ENCODE data around the gene SERINC5. TPM values are rescaled to one million over a fixed set of nuclear protein-coding genes. Genes with fewer than 3 reads are reported as not detected.

The SERINC5 gene
- total RNA-seq, 4 donors from 2014 or later: 19.5 to 32.8 (median 25.6) TPM

DNA sequence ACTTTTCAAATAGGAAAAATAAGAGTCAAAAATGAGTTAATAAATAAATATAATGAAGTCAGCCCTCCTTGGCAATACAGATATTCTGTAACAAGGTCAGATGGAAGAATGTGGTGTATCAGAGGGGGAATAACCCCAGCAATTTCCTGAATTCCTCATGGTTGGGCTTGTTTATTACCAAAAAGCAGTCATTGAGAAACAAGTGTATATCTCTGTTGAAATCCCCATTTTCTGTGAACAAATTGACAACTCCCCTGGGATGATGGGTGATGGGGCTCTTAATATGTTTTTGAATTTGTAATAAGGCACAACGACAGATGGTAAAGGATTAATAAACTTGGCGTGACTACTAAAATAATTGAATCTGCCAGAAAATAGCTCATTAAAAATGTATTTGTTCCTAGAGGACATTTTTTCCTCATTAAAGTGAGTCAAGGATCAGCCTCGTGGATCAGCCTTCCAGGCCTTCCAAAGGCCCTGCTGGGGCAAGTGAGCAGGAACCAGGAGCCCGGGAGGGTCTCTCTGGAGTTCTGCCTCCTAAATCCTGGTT, 186.5 kb downstream of the SERINC5 start:
- ATAC-seq (ENCODE audit: low FRiP score) (peak; percentile 32), DNase-seq (ENCODE audit: low spot score) (no peak)
- TF ChIP-seq, protein P1, sequence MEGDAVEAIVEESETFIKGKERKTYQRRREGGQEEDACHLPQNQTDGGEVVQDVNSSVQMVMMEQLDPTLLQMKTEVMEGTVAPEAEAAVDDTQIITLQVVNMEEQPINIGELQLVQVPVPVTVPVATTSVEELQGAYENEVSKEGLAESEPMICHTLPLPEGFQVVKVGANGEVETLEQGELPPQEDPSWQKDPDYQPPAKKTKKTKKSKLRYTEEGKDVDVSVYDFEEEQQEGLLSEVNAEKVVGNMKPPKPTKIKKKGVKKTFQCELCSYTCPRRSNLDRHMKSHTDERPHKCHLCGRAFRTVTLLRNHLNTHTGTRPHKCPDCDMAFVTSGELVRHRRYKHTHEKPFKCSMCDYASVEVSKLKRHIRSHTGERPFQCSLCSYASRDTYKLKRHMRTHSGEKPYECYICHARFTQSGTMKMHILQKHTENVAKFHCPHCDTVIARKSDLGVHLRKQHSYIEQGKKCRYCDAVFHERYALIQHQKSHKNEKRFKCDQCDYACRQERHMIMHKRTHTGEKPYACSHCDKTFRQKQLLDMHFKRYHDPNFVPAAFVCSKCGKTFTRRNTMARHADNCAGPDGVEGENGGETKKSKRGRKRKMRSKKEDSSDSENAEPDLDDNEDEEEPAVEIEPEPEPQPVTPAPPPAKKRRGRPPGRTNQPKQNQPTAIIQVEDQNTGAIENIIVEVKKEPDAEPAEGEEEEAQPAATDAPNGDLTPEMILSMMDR (IDR thresholded peaks at IDR 0.05): no peak

DNA sequence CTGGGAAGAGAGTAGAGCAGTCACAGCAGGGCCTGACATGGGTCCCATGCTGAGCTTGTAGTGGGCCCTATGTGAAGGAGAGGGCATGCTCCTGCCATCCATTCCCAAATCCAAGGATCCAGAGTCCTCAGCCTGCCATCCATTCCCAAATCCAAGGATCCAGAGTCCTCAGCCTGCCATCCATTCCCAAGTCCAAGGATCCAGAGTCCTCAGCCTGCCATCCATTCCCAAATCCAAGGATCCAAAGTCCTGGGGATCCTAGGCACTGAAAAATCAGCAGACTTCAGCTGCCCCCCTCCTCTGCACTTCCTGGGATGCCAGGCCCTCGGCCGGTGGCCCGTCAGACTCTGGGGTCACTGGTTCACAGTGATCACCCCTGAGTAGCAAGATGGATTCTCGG, 187.1 kb downstream of the SERINC5 start:
- DNase-seq (ENCODE audit: low spot score) (no peak), ATAC-seq (ENCODE audit: low FRiP score) (no peak)
- TF ChIP-seq, protein P1 (IDR thresholded peaks at IDR 0.05): no peak

DNA sequence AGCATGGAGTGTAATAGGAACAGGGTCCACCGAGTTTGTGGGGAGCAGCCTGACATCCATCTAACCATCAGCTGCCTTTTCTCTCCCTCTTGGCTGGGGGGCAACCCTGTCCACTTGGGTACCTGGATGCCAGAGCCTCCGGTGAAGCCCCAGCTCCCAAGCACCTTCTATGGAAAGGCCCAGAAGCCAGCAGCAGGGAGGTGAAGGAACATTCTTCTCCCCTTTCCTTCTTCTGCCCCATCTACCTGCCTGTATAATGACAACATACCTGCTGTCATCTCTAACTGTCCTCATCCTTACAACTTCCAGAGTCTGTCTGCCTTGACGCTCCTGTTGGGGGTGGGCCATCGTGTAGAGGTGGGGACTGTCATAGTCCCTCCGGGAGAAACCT, 187.6 kb downstream of the SERINC5 start:
- ATAC-seq (ENCODE audit: low FRiP score) (no peak), DNase-seq (ENCODE audit: low spot score) (no peak)
- TF ChIP-seq, protein P1 (IDR thresholded peaks at IDR 0.05): no peak

DNA sequence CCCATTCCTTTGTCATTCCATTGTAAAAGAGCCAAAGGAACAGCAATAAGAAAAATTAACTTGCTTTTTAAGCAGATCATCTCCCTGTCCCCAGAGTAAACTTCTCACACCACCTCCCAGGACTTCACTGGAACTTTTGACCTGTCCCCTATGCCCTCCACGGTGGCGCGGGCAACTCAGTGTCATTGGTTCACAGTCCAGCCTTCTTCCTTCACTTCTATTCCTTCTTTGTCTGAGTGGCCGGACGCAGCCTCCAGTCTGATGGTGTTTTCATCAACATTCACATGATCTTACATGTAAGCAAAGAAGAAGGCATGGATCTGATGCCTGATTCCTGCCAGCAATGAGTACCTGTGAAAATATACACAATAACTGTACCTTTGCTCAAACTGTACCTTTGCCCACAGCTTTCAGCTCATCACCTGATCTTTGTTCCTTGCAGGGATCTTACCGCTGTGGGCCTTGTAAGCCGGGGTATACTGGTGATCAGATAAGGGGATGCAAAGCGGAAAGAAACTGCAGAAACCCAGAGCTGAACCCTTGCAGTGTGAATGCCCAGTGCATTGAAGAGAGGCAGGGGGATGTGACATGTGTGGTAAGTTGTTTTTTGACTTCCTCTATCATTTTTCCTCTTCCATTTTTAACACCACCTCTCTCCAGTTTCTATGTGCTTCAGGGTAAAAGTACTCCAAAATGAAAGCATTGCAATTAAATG, 188.2 kb downstream of the SERINC5 start:
- TF ChIP-seq, protein P1 (IDR thresholded peaks at IDR 0.05): no peak
- DNase-seq (ENCODE audit: low spot score): no peak
- no peak for ATAC-seq (ENCODE audit: low FRiP score)

DNA sequence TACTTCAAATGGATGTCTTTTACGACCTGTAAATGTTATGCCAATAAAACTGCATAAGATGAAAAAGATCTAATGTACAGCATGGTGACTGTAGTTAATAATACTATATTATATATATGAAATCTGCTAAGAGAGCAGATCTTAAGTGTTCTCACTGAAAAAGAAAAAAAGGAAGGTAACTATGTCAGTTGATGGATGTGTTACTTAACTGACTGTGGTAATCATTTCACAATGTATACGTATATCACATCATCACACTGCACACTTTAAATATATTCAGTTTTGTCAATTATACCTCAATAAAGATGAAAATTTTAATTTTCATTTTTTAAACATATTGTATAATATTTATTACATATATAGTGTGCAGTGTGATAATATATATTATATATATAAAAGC, 188.8 kb downstream of the SERINC5 start:
- DNase-seq (ENCODE audit: low spot score): no peak
- no peak for ATAC-seq (ENCODE audit: low FRiP score)
- TF ChIP-seq, protein P1 (IDR thresholded peaks at IDR 0.05): no peak

DNA sequence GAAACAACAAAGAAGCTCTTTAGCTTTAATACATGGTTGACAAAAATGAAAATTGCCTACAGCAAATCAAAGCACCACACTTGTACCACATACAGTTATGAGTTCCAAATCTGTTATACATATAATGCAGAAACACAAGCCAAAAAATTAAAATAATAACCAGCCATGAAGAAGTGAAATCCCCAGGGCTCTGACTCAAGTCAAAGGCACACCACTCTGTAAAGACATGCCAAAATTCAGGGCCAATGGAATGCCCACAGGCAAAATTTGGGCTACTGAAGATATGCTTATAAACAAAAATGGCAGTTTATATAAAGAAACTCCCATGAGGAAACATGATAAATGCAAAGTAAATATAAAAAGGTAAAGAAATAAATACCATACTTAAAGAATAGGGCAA, 191.7 kb downstream of the SERINC5 start:
- ATAC-seq (ENCODE audit: low FRiP score) (no peak), DNase-seq (ENCODE audit: low spot score) (no peak)
- TF ChIP-seq, protein P1 (IDR thresholded peaks at IDR 0.05): no peak

Other genes starting within 250 kb of the SERINC5 start
- 10 to 100 TPM in 2 of 4 donors, 1 to 10 TPM in 2; 8.3 to 78.7 (median 12.5) TPM for gene THBS4, start 220.7 kb downstream of the SERINC5 start, total RNA-seq
- gene SPZ1, start 64.0 kb upstream of the SERINC5 start, total RNA-seq: not detected
- 10 to 100 TPM; 24.2 to 71.2 (median 30.5) TPM for gene ZFYVE16, start 152.0 kb upstream of the SERINC5 start, total RNA-seq
- 1 to 10 TPM in 3 of 4 donors, under 1 TPM in 1; 0.79 to 5.7 (median 4.1) TPM for gene FAM151B, start 232.1 kb upstream of the SERINC5 start, total RNA-seq

Data from omental fat pad (tissue), 4 donors.